T-helper 22 cell (primary cell): Measurements from ENCODE around the gene ZNF354C.
"Not testable (repeated sequence)": the region's sequence is repeated elsewhere in the genome, so short reads cannot be mapped to it uniquely, and the experiment has no call there.

Source experiments
- DNase-seq: peaks from one replicate; pipeline ENCODE4 v3.0.0-alpha.2; 2020; ENCODE audit warnings: low read depth

Gene ZNF354C

GRCh38 chr5:179060116-179061008 is at the start of gene ZNF354C:
ZNF354C (plus strand) TSS chr5:179060373; CDS start chr5:179062069, 1,696 bp downstream.
- peak; percentile 74 for DNase-seq

GRCh38 chr5:179023528-179024189 is 36.5 kb upstream of the ZNF354C start, which contains the start of gene ZNF879:
ZNF879 (plus strand) TSS chr5:179023804; CDS start chr5:179025005, 1,201 bp downstream.
- peak; percentile 86 for DNase-seq

GRCh38 chr5:179033004-179033580 is 27.1 kb upstream of the ZNF354C start:
- no peak for DNase-seq

GRCh38 chr5:179044765-179045164 is 15.4 kb upstream of the ZNF354C start:
- DNase-seq, result no peak

- DNase-seq, result no peak
These were observed 8.4 kb upstream of the ZNF354C start for GRCh38 chr5:179051784-179052183.

- DNase-seq, result no peak
These were observed 6.0 kb upstream of the ZNF354C start for GRCh38 chr5:179054036-179054785.

DNA sequence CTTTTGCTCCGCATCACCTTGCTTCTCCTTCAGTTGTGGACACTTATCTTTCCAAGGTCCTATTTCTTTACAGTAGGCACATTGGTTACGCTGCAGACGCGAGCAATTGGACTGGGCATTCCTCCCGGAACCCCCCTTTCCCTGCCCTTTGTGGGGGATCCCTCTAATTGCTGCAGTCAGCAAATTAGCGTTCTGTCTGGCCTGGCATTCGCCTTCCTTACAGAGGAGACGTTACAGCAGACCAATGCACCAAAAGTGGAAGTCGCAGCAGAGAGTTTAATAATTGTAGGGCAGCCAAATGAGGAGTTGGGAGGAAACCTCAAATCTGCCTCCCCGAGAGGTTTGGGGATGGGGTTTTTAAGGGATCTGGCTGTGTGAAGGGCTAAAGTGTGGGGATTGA is 5.3 kb upstream of the ZNF354C start:
- no peak for DNase-seq

- DNase-seq, result no peak
These were observed 4.7 kb upstream of the ZNF354C start for GRCh38 chr5:179055436-179055835.

- DNase-seq, result no peak
These were observed 4.3 kb upstream of the ZNF354C start for GRCh38 chr5:179055841-179056240.

GRCh38 chr5:179061025-179061424 is 852 bp downstream of the ZNF354C start:
- no peak for DNase-seq

DNA sequence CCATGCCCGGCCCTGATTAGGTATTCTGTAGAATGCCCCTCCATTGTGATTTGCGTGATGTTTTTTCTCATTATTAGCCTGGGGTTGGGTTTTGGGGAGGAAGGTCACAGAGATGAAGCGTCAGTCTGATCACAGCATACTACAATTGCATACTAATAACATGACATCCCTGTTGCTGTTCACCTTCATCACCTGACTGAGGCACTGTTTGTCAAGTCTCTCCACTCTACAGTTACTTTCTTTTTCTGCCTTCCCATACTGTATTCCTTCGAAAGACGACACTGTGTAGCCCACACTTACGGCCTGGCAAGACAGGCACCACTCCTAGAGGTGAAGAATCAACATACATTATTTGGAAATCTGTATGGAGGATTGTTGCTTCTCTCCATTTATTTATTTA is 5.5 kb downstream of the ZNF354C start:
- no peak for DNase-seq

GRCh38 chr5:179079165-179079987 is 19.2 kb downstream of the ZNF354C start:
- DNase-seq, result no peak

- no peak for DNase-seq
These were observed 20.6 kb downstream of the ZNF354C start for GRCh38 chr5:179080724-179081123.

GRCh38 chr5:179089502-179089901 is 29.3 kb downstream of the ZNF354C start:
- no peak for DNase-seq

DNA sequence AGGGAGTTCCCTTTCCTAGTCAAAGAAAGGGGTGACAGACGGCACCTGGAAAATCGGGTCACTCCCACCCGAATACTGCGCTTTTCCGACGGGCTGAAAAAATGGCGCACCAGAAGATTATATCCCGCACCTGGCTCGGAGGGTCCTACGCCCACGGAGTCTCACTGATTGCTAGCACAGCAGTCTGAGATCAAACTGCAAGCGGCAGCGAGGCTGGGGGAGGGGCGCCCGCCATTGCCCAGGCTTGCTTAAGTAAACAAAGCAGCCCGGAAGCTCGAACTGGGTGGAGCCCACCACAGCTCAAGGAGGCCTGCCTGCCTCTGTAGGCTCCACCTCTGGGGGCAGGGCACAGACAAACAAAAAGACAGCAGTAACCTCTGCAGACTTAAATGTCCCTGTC is 41.1 kb downstream of the ZNF354C start:
- not testable (repeated sequence) for DNase-seq

- DNase-seq, result no peak
These were observed 50.4 kb downstream of the ZNF354C start for GRCh38 chr5:179110528-179110927.

GRCh38 chr5:179111267-179112207 is 51.4 kb downstream of the ZNF354C start:
- no peak for DNase-seq

DNA sequence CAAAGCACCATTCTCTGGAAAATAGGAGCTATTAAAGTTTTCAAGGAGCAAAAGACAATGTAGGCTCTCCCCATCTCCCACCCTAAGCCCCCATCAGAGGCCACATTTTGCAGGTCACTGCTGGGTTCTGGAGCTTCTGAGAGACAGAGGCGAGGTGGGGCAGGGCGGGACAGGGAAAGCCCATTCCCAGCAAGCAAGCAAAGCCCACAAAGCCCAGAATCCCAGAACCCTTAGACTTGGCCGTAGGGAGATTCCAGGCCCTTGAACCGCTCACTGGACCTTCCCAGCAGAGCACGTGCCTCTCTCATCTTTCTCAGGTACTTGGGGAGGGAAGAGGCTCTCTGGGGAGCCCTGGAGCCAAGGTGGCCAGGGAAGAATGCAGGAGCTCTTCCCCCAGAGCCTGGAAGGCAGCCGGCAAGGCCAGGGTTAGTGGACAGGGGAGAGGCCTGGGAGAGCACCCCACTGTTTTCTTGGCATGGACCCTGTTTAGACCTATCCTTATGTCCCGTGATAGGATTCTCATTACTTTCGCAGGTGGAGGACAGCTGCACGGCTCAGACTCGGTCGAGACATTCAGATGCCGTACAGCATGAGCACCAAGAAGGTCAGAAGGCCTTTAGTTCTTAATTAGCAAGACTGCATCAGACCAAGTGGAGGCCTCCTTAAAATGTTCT is 52.4 kb downstream of the ZNF354C start:
- no peak for DNase-seq

DNA sequence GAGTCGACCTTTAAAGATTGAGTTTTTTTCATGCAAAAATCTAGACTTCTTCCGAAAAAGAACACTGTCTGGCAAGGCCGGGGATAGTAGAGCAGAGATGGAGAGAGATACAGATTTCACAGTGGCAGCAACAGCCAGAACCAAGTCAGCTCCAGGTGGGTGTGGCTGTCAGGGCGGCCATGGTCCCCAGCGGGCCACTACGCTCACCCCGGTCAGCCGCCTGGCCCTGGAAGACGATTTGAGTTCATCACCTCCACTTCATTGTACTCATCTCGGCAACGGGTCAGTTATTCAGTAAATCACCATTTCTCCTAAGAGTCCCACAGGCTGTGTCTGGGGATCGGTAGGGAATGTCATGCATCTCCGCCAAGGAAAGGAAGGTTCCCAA is 53.0 kb downstream of the ZNF354C start:
- DNase-seq, result no peak
